Measurements from ENCODE around the gene SLC25A25.

Gene SLC25A25

GRCh38 chr9:128054087-128054486 lies 13.9 kb upstream of the SLC25A25 start:
- Histone ChIP-seq H3K27ac (ENCODE audit: low read length) (no peak overlapping the region), H3K4me3 (ENCODE audit: low read length) (no peak overlapping the region), H3K27me3 (ENCODE audit: insufficient read depth, low read length) (no peaks in the 10 kb centered on the region), H3K9me3 (ENCODE audit: insufficient read depth, low read depth, low read length) (no peaks in the 10 kb centered on the region), H3K36me3 (ENCODE audit: insufficient read depth, low read depth, low read length) (no peaks in the 10 kb centered on the region), H3K4me1 (ENCODE audit: insufficient read depth, low read length) (peaks cover 11% of the 10 kb centered on the region), H3K9ac (ENCODE audit: low read depth, low read length) (no peak overlapping the region)

- Histone ChIP-seq H3K27ac (ENCODE audit: low read length) (no peak overlapping the region), H3K4me3 (ENCODE audit: low read length) (no peak overlapping the region), H3K9me3 (ENCODE audit: insufficient read depth, low read depth, low read length) (no peaks in the 10 kb centered on the region), H3K27me3 (ENCODE audit: insufficient read depth, low read length) (no peaks in the 10 kb centered on the region), H3K36me3 (ENCODE audit: insufficient read depth, low read depth, low read length) (no peaks in the 10 kb centered on the region), H3K9ac (ENCODE audit: low read depth, low read length) (no peak overlapping the region; the same call in 1 of the 2 replicates), H3K4me1 (ENCODE audit: insufficient read depth, low read length) (peaks cover 11% of the 10 kb centered on the region)
These were observed 12.5 kb upstream of the SLC25A25 start for GRCh38 chr9:128055344-128056040.

GRCh38 chr9:128056086-128056485 lies 11.9 kb upstream of the SLC25A25 start:
- no peaks in the 10 kb centered on the region for H3K36me3 ChIP-seq (ENCODE audit: insufficient read depth, low read depth, low read length)
- peaks cover 11% of the 10 kb centered on the region for H3K4me1 ChIP-seq (ENCODE audit: insufficient read depth, low read length)
- H3K27me3 ChIP-seq (ENCODE audit: insufficient read depth, low read length), result no peaks in the 10 kb centered on the region
- H3K9ac ChIP-seq (ENCODE audit: low read depth, low read length), result no peak overlapping the region; the same call in 1 of the 2 replicates
- no peak overlapping the region for H3K27ac ChIP-seq (ENCODE audit: low read length)
- no peak overlapping the region for H3K4me3 ChIP-seq (ENCODE audit: low read length)
- no peaks in the 10 kb centered on the region for H3K9me3 ChIP-seq (ENCODE audit: insufficient read depth, low read depth, low read length)

GRCh38 chr9:128056887-128057723 lies 10.9 kb upstream of the SLC25A25 start:
- Histone ChIP-seq H3K36me3 (ENCODE audit: insufficient read depth, low read depth, low read length) (no peaks in the 10 kb centered on the region), H3K9me3 (ENCODE audit: insufficient read depth, low read depth, low read length) (no peaks in the 10 kb centered on the region), H3K4me1 (ENCODE audit: insufficient read depth, low read length) (peaks cover 11% of the 10 kb centered on the region), H3K4me3 (ENCODE audit: low read length) (no peak overlapping the region), H3K9ac (ENCODE audit: low read depth, low read length) (no peak overlapping the region), H3K27me3 (ENCODE audit: insufficient read depth, low read length) (no peaks in the 10 kb centered on the region), H3K27ac (ENCODE audit: low read length) (no peak overlapping the region)

GRCh38 chr9:128057724-128058409 lies 10.2 kb upstream of the SLC25A25 start:
- no peaks in the 10 kb centered on the region for H3K9me3 ChIP-seq (ENCODE audit: insufficient read depth, low read depth, low read length)
- no peak overlapping the region for H3K9ac ChIP-seq (ENCODE audit: low read depth, low read length)
- H3K4me1 ChIP-seq (ENCODE audit: insufficient read depth, low read length), result peaks cover 11% of the 10 kb centered on the region
- H3K36me3 ChIP-seq (ENCODE audit: insufficient read depth, low read depth, low read length), result no peaks in the 10 kb centered on the region
- no peaks in the 10 kb centered on the region for H3K27me3 ChIP-seq (ENCODE audit: insufficient read depth, low read length)
- H3K27ac ChIP-seq (ENCODE audit: low read length), result no peak overlapping the region
- no peak overlapping the region for H3K4me3 ChIP-seq (ENCODE audit: low read length)

- no peaks in the 10 kb centered on the region for H3K9me3 ChIP-seq (ENCODE audit: insufficient read depth, low read depth, low read length)
- no peaks in the 10 kb centered on the region for H3K27me3 ChIP-seq (ENCODE audit: insufficient read depth, low read length)
- H3K9ac ChIP-seq (ENCODE audit: low read depth, low read length), result no peak overlapping the region
- peaks cover 11% of the 10 kb centered on the region for H3K4me1 ChIP-seq (ENCODE audit: insufficient read depth, low read length)
- H3K27ac ChIP-seq (ENCODE audit: low read length), result no peak overlapping the region
- no peak overlapping the region for H3K4me3 ChIP-seq (ENCODE audit: low read length)
- no peaks in the 10 kb centered on the region for H3K36me3 ChIP-seq (ENCODE audit: insufficient read depth, low read depth, low read length)
These were observed 8.6 kb upstream of the SLC25A25 start for GRCh38 chr9:128059365-128059983.

GRCh38 chr9:128061275-128061960 lies 6.6 kb upstream of the SLC25A25 start:
- H3K4me1 ChIP-seq (ENCODE audit: insufficient read depth, low read length), result peaks cover 4% of the 10 kb centered on the region; the same call in 1 of the 2 replicates
- no peak overlapping the region for H3K27ac ChIP-seq (ENCODE audit: low read length)
- H3K9me3 ChIP-seq (ENCODE audit: insufficient read depth, low read depth, low read length), result no peaks in the 10 kb centered on the region
- H3K36me3 ChIP-seq (ENCODE audit: insufficient read depth, low read depth, low read length), result no peaks in the 10 kb centered on the region
- H3K9ac ChIP-seq (ENCODE audit: low read depth, low read length), result no peak overlapping the region
- no peak overlapping the region for H3K4me3 ChIP-seq (ENCODE audit: low read length)
- H3K27me3 ChIP-seq (ENCODE audit: insufficient read depth, low read length), result no peaks in the 10 kb centered on the region

- Histone ChIP-seq H3K27ac (ENCODE audit: low read length) (no peak overlapping the region), H3K9ac (ENCODE audit: low read depth, low read length) (no peak overlapping the region), H3K9me3 (ENCODE audit: insufficient read depth, low read depth, low read length) (no peaks in the 10 kb centered on the region), H3K4me1 (ENCODE audit: insufficient read depth, low read length) (no peaks in the 10 kb centered on the region), H3K27me3 (ENCODE audit: insufficient read depth, low read length) (no peaks in the 10 kb centered on the region), H3K4me3 (ENCODE audit: low read length) (no peak overlapping the region), H3K36me3 (ENCODE audit: insufficient read depth, low read depth, low read length) (no peaks in the 10 kb centered on the region)
These were observed 5.8 kb upstream of the SLC25A25 start for GRCh38 chr9:128062279-128062678.

GRCh38 chr9:128062846-128063831 lies 4.9 kb upstream of the SLC25A25 start:
- Histone ChIP-seq H3K36me3 (ENCODE audit: insufficient read depth, low read depth, low read length) (no peaks in the 10 kb centered on the region), H3K4me3 (ENCODE audit: low read length) (no peak overlapping the region), H3K4me1 (ENCODE audit: insufficient read depth, low read length) (no peaks in the 10 kb centered on the region), H3K27me3 (ENCODE audit: insufficient read depth, low read length) (no peaks in the 10 kb centered on the region), H3K27ac (ENCODE audit: low read length) (no peak overlapping the region), H3K9me3 (ENCODE audit: insufficient read depth, low read depth, low read length) (no peaks in the 10 kb centered on the region), H3K9ac (ENCODE audit: low read depth, low read length) (no peak overlapping the region)

- H3K4me3 ChIP-seq (ENCODE audit: low read length), result peak overlapping the region; percentile 57; the same call in 1 of the 2 replicates
- no peak overlapping the region for H3K9ac ChIP-seq (ENCODE audit: low read depth, low read length)
- H3K27me3 ChIP-seq (ENCODE audit: insufficient read depth, low read length), result no peaks in the 10 kb centered on the region
- H3K4me1 ChIP-seq (ENCODE audit: insufficient read depth, low read length), result 0 out of 2 replicates have a peak, but pooled peaks cover 3% of the 10 kb centered on the region
- no peak overlapping the region for H3K27ac ChIP-seq (ENCODE audit: low read length)
- H3K9me3 ChIP-seq (ENCODE audit: insufficient read depth, low read depth, low read length), result no peaks in the 10 kb centered on the region
- no peaks in the 10 kb centered on the region for H3K36me3 ChIP-seq (ENCODE audit: insufficient read depth, low read depth, low read length)
These were observed 1.9 kb upstream of the SLC25A25 start for GRCh38 chr9:128065907-128066712.

Measured in iPS-20b (cell line).